Left hindlimb (tissue), 1 donor: ENCODE results near the gene PCDHGB6.
"Not testable (repeated sequence)": the region's sequence is repeated elsewhere in the genome, so short reads cannot be mapped to it uniquely, and the experiment has no call there.

ENCODE experiments used
- DNase-seq: peaks from one replicate; pipeline ENCODE4 v3.0.0-alpha.2; 2018

PCDHGB6 gene

DNA sequence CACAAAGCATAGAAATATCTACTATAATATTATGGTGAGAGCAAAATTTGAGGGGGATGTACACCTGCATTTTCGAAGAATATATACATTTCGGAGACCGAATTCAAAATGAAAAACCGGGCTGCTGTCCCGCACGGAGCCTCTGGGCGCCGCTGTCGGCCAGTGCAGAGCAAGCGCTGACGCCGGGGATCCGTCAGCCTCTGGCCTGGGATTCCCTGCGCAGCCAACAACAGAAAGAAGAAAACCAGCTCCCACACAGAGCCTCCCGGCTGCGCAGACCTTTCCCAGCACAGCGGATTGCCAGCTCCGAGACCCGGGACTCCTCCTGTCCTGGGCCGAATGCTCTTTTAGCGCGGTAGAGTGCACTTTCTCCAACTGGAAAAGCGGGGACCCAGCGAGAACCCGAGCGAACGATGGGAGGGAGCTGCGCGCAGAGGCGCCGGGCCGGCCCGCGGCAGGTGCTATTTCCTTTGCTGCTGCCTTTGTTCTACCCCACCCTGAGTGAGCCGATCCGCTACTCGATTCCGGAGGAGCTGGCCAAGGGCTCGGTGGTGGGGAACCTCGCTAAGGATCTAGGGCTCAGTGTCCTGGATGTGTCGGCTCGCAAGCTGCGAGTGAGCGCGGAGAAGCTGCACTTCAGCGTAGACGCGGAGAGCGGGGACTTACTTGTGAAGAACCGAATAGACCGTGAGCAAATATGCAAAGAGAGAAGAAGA is at the start of gene PCDHGB6:
Gene PCDHGB6, plus strand, starts transcription at position 232 of the 716 bp plus-strand sequence. Its CDS starts 182 bp downstream, at position 414.
- not testable (repeated sequence) for DNase-seq

DNA sequence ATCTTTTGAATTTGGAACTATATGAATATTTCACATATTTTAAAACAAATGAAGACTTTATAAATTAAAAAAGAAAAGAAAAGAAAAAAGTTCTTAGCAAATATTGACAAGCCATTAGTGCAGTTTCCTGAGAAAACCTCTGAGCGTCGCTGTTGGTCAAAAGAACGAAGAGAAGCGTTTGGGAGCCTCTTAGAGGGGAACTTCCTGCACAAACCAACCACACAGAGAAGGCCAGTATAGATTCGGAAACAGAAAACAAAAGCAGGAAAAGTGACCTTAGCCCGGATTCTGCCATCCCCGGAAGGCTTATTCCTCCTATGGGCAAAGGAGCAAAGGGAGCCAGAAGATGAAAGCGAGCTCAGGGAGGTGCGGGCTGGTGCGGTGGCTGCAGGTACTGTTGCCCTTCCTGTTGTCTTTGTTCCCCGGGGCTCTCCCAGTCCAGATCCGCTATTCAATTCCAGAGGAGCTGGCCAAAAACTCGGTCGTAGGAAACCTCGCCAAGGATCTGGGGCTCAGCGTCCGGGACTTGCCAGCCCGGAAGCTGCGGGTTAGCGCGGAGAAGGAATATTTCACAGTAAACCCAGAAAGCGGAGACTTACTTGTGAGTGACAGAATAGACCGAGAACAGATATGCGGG is 47.9 kb upstream of the PCDHGB6 start, which contains the start of gene PCDHGB2:
Gene PCDHGB2, plus strand, starts transcription at position 205 of the 637 bp plus-strand sequence. Its CDS starts 142 bp downstream, at position 347.
- DNase-seq = no peak

DNA sequence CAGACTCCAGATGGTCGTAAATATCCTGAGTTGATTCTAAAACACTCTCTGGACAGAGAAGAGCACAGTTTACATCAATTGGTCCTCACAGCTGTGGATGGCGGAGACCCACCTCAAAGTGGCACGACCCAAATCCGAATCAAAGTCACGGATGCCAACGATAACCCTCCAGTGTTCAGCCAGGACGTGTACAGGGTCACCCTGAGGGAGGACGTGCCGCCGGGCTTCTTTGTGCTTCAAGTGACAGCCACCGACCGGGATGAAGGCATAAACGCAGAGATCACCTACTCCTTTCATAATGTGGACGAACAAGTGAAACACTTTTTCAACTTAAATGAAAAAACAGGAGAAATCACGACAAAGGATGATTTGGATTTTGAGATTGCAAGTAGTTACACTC is 47.1 kb upstream of the PCDHGB6 start:
- DNase-seq = no peak

DNA sequence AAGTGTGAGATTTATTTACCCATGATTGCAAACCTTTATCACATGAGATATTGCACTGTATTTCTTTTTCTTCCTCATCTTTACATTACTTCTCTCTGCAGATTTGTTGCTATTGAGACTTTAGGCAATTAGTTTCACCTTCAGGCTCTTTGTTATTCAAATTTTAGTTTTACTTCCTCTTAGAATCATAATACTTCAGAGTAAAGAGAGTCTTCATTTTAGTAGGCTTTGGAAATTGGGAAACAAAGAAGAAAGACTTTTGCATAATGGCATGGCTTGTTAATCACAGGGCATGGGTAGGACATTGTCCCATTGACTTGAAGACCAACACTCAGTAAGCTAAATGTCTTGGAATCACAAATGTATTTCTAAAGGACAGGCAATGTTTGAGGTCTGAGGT is 45.1 kb upstream of the PCDHGB6 start:
- no peak for DNase-seq

DNA sequence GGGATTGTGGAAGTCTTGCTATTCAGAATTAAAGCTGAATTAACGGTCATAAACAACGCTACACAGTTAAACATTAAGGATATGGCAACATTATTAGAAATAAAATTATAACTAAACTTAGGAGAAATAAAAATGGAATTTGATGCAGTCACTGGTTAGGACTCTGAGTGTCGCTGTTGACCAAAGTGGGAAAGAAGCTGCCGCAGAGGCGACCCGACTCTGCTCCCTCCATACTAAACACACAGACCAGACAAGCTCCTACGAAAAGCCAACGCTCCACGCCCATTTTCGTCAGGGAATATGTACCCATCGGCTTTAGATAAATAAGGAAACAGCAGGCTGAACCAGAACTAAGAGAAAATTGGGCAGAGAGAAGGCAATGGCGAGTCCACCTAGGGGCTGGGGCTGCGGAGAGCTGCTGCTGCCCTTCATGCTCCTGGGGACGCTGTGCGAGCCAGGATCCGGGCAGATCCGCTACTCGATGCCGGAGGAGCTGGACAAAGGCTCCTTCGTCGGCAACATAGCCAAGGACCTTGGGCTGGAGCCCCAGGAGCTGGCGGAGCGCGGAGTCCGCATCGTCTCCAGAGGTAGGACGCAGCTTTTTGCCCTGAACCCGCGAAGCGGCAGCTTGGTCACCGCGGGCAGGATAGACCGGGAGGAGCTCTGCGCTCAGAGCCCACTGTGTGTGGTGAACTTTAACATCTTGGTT is 43.7 kb upstream of the PCDHGB6 start, which contains the start of gene PCDHGA5:
Gene PCDHGA5, plus strand, starts transcription at position 211 of the 709 bp plus-strand sequence. Its CDS starts 169 bp downstream, at position 380.
- DNase-seq = no peak

DNA sequence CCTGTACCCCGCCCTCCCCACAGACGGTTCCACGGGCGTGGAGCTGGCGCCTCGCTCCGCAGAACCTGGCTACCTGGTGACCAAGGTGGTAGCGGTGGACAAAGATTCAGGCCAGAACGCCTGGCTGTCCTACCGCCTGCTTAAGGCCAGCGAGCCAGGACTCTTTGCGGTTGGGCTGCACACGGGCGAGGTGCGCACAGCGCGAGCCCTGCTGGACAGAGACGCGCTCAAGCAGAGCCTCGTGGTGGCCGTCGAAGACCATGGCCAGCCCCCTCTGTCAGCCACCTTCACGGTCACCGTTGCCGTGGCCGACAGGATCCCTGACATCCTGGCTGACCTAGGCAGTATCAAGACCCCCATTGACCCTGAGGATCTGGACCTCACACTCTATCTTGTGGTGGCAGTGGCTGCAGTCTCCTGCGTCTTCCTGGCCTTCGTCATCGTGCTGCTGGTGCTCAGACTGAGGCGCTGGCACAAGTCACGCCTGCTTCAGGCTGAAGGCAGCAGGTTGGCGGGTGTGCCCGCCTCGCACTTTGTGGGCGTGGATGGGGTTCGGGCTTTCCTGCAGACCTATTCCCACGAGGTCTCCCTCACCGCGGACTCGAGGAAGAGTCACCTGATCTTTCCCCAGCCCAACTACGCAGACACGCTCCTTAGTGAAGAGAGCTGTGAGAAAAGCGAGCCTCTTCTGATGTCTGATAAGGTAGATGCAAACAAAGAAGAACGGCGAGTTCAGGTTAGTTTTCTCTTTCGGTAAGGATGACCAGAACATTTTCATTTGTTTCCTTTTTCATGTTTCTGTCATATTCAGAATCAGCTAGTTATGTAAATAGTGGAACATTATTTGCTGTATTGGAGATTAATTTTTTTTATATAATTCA is 41.6 kb upstream of the PCDHGB6 start:
- no peak for DNase-seq

DNA sequence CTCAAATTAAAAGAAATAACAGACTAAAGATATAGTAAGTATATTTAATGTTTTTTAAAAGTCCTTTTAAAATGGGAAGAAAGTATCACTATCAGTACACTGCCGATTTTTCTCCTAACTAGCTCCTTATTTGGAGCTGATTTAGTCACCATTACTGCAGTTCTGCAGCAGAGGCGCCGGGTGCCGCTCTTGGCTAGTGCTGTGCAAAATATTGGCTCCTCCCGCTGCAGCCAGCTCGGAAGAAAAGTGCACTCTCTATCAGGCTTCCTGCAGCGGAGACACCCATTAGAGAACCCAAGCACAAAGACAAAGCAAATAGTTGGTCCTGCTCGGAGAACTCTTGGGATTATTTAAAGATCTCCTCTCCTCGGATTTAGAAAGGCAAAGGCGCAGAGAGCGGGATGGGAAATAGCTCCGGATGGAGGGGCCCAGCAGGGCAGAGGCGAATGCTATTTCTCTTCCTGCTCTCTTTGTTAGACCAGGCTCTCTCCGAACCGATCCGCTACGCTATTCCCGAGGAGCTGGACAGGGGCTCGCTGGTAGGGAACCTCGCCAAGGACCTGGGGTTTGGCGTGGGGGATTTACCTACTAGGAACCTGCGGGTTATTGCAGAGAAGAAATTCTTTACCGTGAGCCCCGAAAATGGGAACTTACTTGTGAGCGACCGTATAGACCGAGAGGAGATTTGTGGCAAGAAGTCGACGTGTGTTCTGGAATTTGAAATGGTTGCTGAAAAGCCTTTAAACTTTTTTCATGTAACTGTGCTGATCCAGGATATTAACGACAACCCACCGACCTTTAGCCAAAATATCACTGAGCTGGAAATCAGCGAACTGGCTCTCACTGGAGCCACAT is 37.6 kb upstream of the PCDHGB6 start, which contains the start of gene PCDHGB3:
Gene PCDHGB3, plus strand, starts transcription at position 249 of the 855 bp plus-strand sequence. Its CDS starts 153 bp downstream, at position 402.
- no peak for DNase-seq

DNA sequence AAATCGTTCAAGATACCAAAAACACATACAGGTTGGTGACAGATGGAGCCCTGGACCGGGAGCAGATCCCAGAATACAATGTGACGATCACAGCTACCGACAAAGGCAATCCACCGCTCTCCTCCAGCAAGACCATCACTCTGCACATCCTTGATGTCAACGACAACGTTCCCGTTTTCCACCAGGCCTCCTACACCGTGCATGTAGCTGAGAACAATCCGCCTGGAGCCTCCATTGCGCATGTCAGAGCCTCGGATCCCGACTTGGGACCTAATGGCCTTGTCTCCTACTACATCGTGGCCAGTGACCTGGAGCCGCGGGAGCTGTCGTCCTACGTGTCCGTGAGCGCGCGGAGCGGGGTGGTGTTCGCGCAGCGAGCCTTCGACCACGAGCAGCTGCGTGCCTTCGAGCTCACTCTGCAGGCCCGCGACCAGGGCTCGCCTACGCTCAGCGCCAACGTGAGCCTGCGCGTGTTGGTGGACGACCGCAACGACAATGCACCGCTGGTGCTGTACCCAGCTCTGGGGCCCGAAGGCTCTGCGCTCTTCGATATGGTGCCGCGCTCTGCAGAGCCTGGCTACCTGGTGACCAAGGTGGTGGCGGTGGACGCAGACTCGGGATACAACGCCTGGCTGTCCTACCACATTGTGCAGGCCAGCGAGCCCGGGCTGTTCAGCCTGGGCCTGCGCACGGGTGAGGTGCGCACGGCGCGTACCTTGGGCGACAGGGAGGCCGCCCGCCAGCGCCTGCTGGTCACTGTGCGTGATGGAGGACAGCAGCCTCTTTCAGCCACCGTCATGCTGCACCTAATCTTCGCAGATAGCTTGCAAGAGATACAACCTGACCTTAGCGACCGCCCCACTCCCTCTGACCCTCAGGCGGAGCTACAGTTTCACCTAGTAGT is 36.0 kb upstream of the PCDHGB6 start:
- DNase-seq = no peak

DNA sequence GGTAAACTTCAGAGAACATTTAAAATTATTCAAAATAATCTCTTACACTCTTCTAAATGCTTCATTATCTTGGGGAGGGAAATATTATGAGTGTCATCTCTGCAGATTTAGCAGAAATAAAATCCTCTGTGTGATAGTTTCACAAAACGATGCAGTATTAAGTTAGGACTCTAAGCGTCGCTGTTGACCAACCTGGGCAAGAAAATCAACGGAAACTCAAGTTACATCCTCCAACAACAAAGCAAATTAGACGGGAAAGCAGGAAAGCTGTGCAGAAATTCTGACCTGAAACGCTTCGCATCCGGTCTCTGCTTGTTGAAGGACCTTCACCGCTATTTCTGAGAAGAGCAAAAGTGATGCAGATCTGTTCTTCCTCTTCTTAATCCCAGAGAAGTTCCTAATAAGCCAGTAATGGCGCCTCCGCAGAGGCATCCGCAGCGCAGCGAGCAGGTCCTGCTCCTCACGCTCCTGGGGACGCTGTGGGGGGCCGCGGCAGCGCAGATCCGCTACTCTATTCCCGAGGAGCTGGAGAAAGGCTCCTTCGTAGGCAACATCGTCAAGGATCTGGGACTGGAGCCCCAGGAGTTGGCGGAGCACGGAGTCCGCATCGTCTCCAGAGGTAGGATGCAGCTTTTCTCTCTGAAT is 34.0 kb upstream of the PCDHGB6 start, which contains the start of gene PCDHGA6:
Gene PCDHGA6, plus strand, starts transcription at position 219 of the 645 bp plus-strand sequence. Its CDS starts 193 bp downstream, at position 412.
- no peak for DNase-seq

DNA sequence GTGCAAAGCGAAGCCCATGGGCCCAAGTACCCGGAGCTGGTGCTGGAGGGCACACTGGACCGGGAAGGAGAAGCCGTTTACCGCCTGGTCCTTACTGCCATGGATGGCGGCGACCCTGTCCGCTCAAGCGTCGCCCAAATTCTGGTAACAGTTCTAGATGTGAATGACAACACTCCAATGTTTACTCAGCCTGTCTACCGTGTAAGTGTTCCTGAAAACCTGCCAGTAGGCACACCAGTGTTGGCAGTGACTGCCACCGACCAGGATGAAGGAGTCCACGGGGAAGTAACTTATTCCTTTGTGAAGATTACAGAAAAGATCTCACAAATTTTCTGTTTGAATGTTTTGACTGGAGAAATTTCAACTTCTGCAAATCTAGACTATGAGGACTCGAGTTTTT is 33.2 kb upstream of the PCDHGB6 start:
- DNase-seq = no peak

DNA sequence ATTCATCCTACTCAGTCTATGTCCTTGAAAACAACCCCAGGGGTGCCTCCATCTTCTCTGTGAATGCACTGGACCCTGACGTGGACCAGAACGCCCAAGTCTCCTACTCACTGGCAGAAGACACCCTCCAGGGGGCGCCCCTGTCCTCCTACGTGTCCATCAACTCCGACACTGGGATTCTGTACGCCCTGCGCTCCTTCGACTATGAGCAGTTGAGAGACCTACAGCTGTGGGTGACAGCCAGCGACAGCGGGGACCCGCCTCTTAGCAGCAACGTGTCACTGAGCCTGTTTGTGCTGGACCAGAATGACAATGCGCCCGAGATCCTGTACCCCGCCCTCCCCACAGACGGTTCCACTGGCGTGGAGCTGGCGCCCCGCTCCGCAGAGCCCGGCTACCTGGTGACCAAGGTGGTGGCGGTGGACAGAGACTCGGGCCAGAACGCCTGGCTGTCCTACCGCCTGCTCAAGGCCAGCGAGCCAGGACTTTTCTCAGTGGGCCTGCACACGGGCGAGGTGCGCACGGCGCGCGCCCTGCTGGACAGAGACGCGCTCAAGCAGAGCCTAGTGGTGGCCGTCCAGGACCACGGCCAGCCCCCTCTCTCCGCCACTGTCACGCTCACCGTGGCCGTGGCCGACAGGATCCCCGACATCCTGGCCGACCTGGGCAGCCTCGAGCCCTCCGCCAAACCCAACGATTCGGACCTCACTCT is 32.2 kb upstream of the PCDHGB6 start:
- not testable (repeated sequence) for DNase-seq

DNA sequence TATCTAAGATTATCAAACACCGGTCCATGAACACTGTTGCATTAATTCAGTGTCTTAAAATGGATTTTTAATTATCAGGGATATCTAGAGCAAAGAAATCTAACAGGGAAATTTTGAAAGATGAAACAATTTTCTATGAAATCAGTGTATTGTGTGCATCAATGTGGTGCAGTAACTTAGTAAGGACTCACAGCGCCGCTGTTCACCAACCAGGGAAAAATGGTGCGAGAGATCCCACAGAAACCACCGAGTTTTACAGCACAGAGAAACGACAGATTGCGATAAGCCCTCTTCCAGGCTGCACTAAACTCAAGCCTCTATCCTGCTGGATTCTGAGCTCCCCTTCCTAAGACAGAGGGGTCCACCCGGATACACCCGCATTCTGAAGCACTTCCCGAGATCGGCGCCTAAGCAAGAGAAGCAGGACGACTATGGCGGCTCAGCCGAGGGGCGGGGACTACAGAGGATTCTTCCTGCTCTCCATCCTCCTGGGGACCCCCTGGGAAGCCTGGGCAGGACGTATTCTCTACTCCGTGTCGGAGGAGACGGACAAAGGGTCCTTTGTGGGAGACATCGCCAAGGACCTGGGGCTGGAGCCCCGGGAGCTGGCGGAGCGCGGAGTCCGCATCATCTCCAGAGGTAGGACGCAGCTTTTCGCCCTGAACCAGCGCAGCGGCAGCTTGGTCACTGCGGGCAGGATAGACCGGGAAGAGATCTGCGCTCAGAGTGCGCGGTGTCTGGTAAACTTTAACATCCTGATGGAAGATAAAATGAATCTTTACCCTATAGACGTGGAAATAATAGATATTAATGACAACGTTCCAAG is 25.1 kb upstream of the PCDHGB6 start, which contains the start of gene PCDHGA7:
Gene PCDHGA7, plus strand, starts transcription at position 274 of the 826 bp plus-strand sequence. Its CDS starts 158 bp downstream, at position 432.
- DNase-seq = no peak

DNA sequence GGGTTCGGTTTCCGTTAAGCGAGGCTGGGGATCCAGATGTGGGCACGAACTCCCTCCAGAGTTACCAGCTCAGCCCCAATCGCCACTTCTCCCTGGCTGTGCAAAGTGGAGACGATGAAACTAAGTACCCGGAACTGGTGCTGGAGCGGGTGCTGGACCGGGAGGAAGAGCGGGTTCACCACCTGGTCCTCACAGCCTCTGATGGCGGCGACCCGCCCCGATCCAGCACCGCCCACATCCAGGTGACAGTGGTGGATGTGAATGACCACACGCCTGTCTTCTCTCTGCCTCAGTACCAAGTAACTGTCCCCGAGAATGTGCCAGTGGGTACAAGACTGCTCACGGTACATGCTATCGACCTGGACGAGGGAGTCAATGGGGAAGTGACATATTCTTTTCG is 24.5 kb upstream of the PCDHGB6 start:
- no peak for DNase-seq

DNA sequence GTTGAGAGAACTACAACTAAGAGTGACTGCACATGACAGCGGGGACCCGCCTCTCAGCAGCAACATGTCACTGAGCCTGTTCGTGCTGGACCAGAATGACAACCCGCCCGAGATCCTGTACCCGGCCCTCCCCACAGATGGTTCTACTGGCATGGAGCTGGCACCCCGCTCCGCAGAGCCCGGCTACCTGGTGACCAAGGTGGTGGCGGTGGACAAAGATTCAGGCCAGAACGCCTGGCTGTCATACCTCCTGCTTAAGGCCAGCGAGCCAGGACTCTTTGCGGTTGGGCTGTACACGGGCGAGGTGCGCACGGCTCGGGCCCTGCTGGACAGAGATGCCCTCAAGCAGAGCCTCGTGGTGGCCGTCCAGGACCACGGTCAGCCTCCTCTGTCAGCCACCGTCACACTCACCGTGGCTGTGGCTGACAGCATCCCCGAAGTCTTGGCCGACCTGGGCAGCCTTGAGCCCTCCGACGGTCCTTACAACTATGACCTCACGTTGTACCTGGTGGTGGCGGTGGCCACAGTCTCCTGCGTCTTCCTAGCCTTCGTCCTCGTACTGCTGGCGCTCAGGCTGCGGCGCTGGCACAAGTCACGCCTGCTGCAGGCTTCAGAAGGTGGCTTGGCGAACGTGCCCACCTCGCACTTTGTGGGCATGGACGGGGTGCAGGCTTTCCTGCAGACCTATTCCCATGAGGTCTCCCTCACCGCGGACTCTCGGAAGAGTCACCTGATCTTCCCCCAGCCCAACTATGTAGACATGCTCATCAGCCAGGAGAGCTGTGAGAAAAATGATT is 23.2 kb upstream of the PCDHGB6 start:
- no peak for DNase-seq

DNA sequence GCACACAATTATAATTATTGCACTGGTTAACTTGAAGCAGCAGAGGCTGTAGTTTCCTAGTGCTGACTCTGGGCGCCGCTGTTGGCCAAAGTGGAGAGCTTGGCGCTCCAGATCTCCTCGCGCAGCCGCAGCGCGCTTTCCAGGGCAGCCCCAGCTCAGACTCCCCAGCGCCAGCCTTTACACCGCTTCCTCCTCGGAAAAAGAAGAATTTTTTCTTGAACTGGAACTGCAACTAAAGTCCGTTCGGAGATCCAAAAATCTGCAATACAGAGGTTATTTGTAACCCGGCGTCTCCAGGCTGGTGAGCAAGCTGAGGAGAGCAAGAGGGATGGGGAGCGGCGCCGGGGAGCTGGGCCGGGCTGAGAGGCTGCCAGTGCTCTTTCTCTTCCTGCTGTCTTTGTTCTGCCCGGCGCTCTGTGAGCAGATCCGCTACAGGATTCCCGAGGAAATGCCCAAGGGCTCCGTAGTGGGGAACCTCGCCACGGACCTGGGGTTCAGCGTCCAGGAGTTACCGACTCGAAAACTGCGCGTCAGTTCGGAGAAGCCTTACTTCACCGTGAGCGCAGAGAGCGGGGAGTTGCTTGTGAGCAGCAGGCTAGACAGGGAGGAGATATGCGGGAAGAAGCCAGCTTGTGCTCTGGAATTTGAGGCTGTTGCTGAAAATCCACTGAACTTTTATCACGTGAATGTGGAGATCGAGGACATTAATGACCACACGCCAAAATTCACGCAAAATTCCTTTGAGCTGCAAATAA is 20.1 kb upstream of the PCDHGB6 start, which contains the start of gene PCDHGB4:
Gene PCDHGB4, plus strand, starts transcription at position 142 of the 755 bp plus-strand sequence. Its CDS starts 187 bp downstream, at position 329.
- not testable (repeated sequence) for DNase-seq

DNA sequence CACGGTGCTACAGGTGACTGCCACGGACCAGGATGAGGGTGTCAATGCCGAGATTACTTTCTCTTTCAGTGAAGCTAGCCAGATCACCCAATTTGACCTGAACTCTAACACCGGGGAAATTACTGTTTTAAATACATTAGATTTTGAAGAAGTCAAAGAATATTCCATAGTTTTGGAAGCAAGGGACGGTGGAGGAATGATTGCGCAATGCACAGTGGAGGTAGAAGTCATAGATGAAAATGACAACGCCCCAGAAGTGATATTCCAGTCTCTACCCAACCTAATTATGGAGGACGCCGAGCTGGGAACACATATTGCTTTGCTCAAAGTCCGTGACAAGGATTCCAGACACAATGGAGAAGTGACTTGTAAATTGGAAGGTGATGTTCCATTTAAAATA is 19.2 kb upstream of the PCDHGB6 start:
- DNase-seq = no peak
